ENCODE results near the gene MALAT1. TPM values are rescaled to one million over a fixed set of nuclear protein-coding genes. Genes with fewer than 3 reads are reported as not detected.

MALAT1 gene
- total RNA-seq, 1 donor from 2014 or later, result 16,459 TPM

DNA sequence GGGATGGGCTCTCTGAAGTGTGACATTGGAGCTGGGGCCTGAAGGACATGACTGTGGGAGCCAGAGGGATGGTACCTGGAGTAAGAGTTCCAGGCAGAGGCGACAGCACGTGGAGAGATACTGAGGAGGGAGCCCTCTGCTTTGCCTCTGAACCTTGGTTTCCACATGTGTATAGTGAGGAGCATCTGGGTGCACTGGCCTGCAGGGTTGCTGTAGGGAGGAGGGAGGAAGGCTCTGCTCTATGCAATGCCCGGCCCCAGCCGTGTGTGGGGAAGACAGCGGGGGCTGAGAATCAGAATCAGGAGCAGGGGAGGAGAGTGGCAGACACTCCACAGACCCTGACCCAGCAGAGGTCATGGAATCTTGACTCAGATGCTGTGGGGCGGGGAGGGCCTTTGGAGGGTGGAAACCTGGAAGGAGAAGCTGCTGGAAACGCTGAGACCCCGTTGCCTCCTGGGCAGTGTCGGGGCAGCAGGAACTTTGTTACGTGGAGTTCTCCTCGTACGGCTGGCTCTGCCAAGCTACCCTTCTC, 30.0 kb downstream of the MALAT1 start:
- intact Hi-C loops (cut with DNase I), result no loop called here
- Histone ChIP-seq H3K36me3 (peaks cover 0 to 59% of the 10 kb centered on the region in 2 donors), H3K9me3 (no peaks in the 10 kb centered on the region), H3K4me3 (no peak overlapping the region), H3K27me3 (no peaks in the 10 kb centered on the region), H3K27ac (no peak overlapping the region), H3K4me1 (peaks cover 18% of the 10 kb centered on the region)
- TF ChIP-seq POLR2A (IDR thresholded peaks at IDR 0.05) (no peak), POLR2AphosphoS5 (IDR thresholded peaks at IDR 0.05; ENCODE audit: insufficient read depth in 1 of 2, low read depth in 1 of 2) (no peak)
- TF ChIP-seq, protein P1, sequence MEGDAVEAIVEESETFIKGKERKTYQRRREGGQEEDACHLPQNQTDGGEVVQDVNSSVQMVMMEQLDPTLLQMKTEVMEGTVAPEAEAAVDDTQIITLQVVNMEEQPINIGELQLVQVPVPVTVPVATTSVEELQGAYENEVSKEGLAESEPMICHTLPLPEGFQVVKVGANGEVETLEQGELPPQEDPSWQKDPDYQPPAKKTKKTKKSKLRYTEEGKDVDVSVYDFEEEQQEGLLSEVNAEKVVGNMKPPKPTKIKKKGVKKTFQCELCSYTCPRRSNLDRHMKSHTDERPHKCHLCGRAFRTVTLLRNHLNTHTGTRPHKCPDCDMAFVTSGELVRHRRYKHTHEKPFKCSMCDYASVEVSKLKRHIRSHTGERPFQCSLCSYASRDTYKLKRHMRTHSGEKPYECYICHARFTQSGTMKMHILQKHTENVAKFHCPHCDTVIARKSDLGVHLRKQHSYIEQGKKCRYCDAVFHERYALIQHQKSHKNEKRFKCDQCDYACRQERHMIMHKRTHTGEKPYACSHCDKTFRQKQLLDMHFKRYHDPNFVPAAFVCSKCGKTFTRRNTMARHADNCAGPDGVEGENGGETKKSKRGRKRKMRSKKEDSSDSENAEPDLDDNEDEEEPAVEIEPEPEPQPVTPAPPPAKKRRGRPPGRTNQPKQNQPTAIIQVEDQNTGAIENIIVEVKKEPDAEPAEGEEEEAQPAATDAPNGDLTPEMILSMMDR (IDR thresholded peaks at IDR 0.05), result no peak
- no peak for DNase-seq (ENCODE audit: extremely low spot score in 2 of 2)

DNA sequence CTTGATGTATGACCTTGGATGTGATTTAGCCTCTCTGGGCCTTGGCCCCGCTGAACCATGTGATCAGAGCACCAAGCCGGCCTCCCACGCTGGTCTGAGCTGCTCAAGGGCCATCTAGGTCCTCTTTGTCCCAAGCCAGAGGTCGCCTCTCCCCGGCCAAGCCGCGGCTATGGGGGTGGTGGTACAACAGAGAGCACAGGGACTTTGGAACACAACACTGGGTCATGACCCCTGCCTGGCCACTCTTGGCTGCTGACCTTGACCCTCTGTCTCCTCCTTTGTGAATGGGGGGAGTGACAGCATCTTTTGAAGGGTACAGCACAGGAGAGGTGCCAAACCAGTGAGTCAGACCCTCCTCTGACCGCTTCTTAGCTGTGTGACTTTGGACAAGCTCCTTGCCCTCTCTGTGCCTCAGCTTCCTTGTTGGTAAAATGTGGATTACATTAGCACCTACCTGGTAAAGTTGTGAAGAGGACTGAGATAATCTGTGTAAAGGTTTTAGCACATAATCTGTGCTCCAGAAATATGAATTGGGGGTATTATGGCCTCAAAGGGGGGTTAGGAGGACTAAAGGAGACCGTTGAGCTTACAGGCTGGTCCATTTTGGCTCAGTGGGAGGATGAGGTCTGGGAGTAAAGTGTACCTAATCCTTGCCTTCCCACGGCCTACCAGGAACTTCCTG, 30.8 kb downstream of the MALAT1 start:
- intact Hi-C loops (cut with DNase I), result no loop called here
- DNase-seq (ENCODE audit: extremely low spot score in 2 of 2), result no peak
- no peak overlapping the region for H3K4me3 ChIP-seq
- H3K4me1 ChIP-seq, result peaks cover 11% of the 10 kb centered on the region
- TF ChIP-seq POLR2AphosphoS5 (IDR thresholded peaks at IDR 0.05; ENCODE audit: insufficient read depth in 1 of 2, low read depth in 1 of 2), result no peak
- TF ChIP-seq, protein P1 (IDR thresholded peaks at IDR 0.05), result no peak
- no peak for TF ChIP-seq POLR2A (IDR thresholded peaks at IDR 0.05)
- peaks cover 0 to 60% of the 10 kb centered on the region in 2 donors for H3K36me3 ChIP-seq
- H3K9me3 ChIP-seq, result no peaks in the 10 kb centered on the region
- no peaks in the 10 kb centered on the region for H3K27me3 ChIP-seq
- H3K27ac ChIP-seq, result no peak overlapping the region

DNA sequence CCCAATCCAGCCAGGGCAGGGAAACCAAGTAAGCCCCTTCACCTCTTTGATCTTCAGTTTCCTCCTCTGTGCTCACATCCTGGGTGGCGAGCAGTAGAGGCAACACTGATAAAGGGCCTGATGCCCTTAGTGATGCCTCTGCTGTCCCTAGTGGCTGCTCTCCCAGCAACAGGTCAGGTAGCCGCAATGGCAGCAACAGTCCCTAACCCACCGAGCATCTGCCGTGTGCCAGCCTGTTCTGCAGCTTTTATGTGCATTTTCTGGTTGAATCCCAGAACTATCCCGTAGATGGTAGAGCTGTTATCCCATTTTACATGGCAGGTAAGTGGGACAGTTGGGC, 31.3 kb downstream of the MALAT1 start:
- TF ChIP-seq POLR2A (IDR thresholded peaks at IDR 0.05), result no peak
- TF ChIP-seq, protein P1 (IDR thresholded peaks at IDR 0.05), result no peak
- Histone ChIP-seq H3K36me3 (peaks cover 0 to 60% of the 10 kb centered on the region in 2 donors), H3K4me1 (peaks cover 11% of the 10 kb centered on the region), H3K27ac (no peak overlapping the region), H3K27me3 (no peaks in the 10 kb centered on the region), H3K4me3 (no peak overlapping the region), H3K9me3 (no peaks in the 10 kb centered on the region)
- no peak for DNase-seq (ENCODE audit: extremely low spot score in 2 of 2)
- intact Hi-C loops (cut with DNase I), result no loop called here

DNA sequence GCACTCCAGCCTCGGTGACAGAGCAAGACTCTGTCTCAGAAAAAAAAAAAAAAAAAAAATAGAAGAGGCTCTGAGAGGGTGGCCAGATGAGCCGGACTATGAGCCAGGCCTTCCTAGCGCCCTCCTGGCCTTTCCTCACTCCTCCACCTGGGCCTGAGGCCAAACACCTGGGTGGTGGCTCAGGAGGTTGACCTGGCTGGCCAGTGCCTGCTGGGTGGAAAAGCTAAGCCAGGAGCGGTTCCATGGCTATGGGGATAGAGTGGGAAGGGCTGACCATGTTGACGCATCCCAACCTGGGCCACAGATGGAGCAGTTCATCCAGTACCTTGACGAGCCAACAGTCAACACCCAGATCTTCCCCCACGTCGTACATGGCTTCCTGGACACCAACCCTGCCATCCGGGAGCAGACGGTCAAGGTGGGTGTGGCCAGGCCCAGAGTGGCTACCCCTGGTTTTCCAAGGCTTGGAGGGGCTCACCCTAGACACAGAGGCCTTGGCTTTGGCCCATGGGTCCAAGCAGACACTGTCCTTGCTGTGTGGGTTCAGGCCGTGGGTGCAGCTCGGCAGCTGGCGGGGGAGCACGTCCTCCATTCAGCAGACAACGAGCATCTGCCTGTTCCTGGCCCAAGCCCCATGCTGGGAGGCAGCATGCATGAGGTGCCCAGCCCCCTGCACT, 33.7 kb downstream of the MALAT1 start:
- no peak overlapping the region for H3K27ac ChIP-seq
- H3K36me3 ChIP-seq, result peaks cover 0 to 62% of the 10 kb centered on the region in 2 donors
- no peaks in the 10 kb centered on the region for H3K4me1 ChIP-seq
- intact Hi-C loops (cut with DNase I), result no loop called here
- TF ChIP-seq, protein P1 (IDR thresholded peaks at IDR 0.05), result no peak
- TF ChIP-seq POLR2A (IDR thresholded peaks at IDR 0.05), result no peak
- TF ChIP-seq POLR2AphosphoS5 (IDR thresholded peaks at IDR 0.05; ENCODE audit: insufficient read depth in 1 of 2, low read depth in 1 of 2), result no peak
- H3K4me3 ChIP-seq, result no peak overlapping the region
- H3K27me3 ChIP-seq, result no peaks in the 10 kb centered on the region
- no peaks in the 10 kb centered on the region for H3K9me3 ChIP-seq
- DNase-seq (ENCODE audit: extremely low spot score in 2 of 2), result no peak

DNA sequence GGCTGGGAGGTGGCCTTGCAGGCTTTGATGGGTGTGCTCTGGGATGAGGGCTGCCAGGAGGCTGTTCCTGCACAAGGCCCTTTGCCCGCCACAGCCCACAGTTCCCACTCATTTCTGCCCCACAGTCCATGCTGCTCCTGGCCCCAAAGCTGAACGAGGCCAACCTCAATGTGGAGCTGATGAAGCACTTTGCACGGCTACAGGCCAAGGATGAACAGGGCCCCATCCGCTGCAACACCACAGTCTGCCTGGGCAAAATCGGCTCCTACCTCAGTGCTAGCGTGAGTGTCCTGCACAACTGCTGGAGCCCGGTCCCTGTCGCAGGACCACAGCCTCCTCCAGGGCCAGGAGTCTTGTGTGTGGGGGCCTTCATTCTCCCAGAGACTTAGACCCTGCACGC, 36.3 kb downstream of the MALAT1 start:
- H3K4me1 ChIP-seq, result peaks cover 10% of the 10 kb centered on the region
- no peaks in the 10 kb centered on the region for H3K27me3 ChIP-seq
- peaks cover 0 to 51% of the 10 kb centered on the region in 2 donors for H3K36me3 ChIP-seq
- no peak overlapping the region for H3K27ac ChIP-seq
- H3K4me3 ChIP-seq, result no peak overlapping the region
- TF ChIP-seq, protein P1 (IDR thresholded peaks at IDR 0.05), result no peak
- TF ChIP-seq POLR2A (IDR thresholded peaks at IDR 0.05) (no peak), POLR2AphosphoS5 (IDR thresholded peaks at IDR 0.05; ENCODE audit: insufficient read depth in 1 of 2, low read depth in 1 of 2) (no peak)
- no peak for DNase-seq (ENCODE audit: extremely low spot score in 2 of 2)
- intact Hi-C loops (cut with DNase I), result no loop called here
- no peaks in the 10 kb centered on the region for H3K9me3 ChIP-seq
